DOHH2 (cell line): Measurements from ENCODE around the gene TUNAR.

Source experiments
- H3F3A ChIP-seq: fragments of 200-600 bp; sonication (generic), shearing (Covaris generic); 2 replicates; pipeline ENCODE4 v1.6.0; 2016; ENCODE audit warnings: antibody characterized with exemption, mild to moderate bottlenecking; ENCODE audit not compliant: control insufficient read depth, insufficient read depth
- H3K27ac ChIP-seq: fragments of 200-600 bp; sonication (generic); 2 replicates; pipeline ENCODE4 v1.5.1; 2014; ENCODE audit warnings: low read depth, mild to moderate bottlenecking, low read length, moderate library complexity
- H3K27me3 ChIP-seq: fragments of 200-600 bp; sonication (generic); 2 replicates; pipeline ENCODE4 v1.6.1; 2014; ENCODE audit warnings: mild to moderate bottlenecking, low read length, mixed read lengths; ENCODE audit not compliant: control insufficient read depth
- H3K36me3 ChIP-seq: fragments of 200-600 bp; sonication (generic); 2 replicates; pipeline ENCODE4 v1.6.1; 2014; ENCODE audit warnings: mild to moderate bottlenecking, low read length, moderate library complexity, mixed read lengths; ENCODE audit not compliant: control insufficient read depth
- H3K4me1 ChIP-seq: fragments of 200-600 bp; sonication (generic); 2 replicates; pipeline ENCODE4 v1.6.1; 2014; ENCODE audit warnings: mild to moderate bottlenecking, low read length, mixed read lengths; ENCODE audit not compliant: control insufficient read depth
- H3K4me2 ChIP-seq: fragments of 200-600 bp; sonication (generic); 2 replicates; pipeline ENCODE4 v1.6.0; 2014; ENCODE audit warnings: mild to moderate bottlenecking, low read length, moderate library complexity
- H3K4me3 ChIP-seq: fragments of 200-600 bp; sonication (generic); 2 replicates; pipeline ENCODE4 v1.5.1; 2014; ENCODE audit warnings: mild to moderate bottlenecking, low read length, mixed read lengths
- H3K79me2 ChIP-seq: fragments of 200-600 bp; sonication (generic); 2 replicates; pipeline ENCODE4 v1.6.1; 2014; ENCODE audit warnings: mild to moderate bottlenecking, low read length, mixed read lengths; ENCODE audit not compliant: control insufficient read depth
- H3K9me2 ChIP-seq: fragments of 200-600 bp; sonication (generic); replicated peaks from 2 replicates; pipeline ENCODE4 v1.6.1; 2014; ENCODE audit warnings: mild to moderate bottlenecking, low read length, mixed read lengths; ENCODE audit not compliant: control insufficient read depth
- H3K9me3 ChIP-seq: fragments of 200-600 bp; sonication (generic); 2 replicates; pipeline ENCODE4 v1.6.1; 2014; ENCODE audit warnings: antibody characterized with exemption, low read length, mixed read lengths; ENCODE audit not compliant: control insufficient read depth, insufficient read depth
- H4K20me1 ChIP-seq: fragments of 200-600 bp; sonication (generic); 2 replicates; pipeline ENCODE4 v1.6.0; 2014; ENCODE audit warnings: low read depth, mild to moderate bottlenecking, antibody characterized with exemption, low read length, moderate library complexity; ENCODE audit not compliant: control insufficient read depth, insufficient read depth
- CTCF ChIP-seq: fragments of 200-600 bp; sonication (generic); IDR thresholded peaks from one replicate; pipeline ENCODE4 v1.5.1; 2014; ENCODE audit warnings: antibody characterized with exemption, mild to moderate bottlenecking, low read depth, low read length; ENCODE audit not compliant: poor library complexity, severe bottlenecking
- EZH2phosphoT487 ChIP-seq: fragments of 200-600 bp; sonication (generic); IDR thresholded peaks from 2 replicates; pipeline ENCODE4 v1.6.1; 2017; ENCODE audit warnings: borderline replicate concordance, mild to moderate bottlenecking, antibody characterized with exemption, low read length, moderate library complexity, mixed read lengths

TUNAR gene

GRCh38 chr14:95885278-95885677 lies 8.6 kb downstream of the TUNAR start:
- Histone ChIP-seq H3K9me2 (no peaks in the 10 kb centered on the region), H3K27ac (no peak overlapping the region), H3K4me1 (peaks cover 38% of the 10 kb centered on the region), H3K27me3 (peaks cover 12% of the 10 kb centered on the region), H4K20me1 (no peaks in the 10 kb centered on the region), H3K36me3 (no peaks in the 10 kb centered on the region), H3K79me2 (no peaks in the 10 kb centered on the region), H3K9me3 (no peaks in the 10 kb centered on the region), H3K4me2 (no peak overlapping the region), H3F3A (no peaks in the 10 kb centered on the region), H3K4me3 (no peak overlapping the region)
- TF ChIP-seq CTCF: no peak
- no peak for TF ChIP-seq EZH2phosphoT487

DNA sequence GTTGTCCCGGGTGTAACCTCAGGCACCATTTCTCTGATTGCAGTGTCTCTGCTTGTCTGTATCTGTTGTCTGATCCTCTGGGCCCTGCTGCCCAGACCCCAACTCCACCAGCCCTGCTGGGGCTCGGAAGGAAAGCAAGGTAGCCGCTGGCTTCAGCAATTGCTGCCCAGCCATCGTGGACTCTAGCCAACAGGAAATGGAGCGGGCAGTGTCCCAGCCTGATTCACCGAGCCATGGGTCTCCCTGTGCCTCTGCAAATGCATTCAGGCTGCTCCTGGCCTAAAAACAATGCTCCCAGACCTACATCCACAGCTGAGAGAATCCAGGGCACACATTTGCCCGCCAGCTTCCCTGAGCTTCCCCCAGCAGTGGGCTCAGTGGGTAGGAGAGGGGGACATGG lies 9.2 kb downstream of the TUNAR start:
- H3K36me3 ChIP-seq: no peaks in the 10 kb centered on the region
- H3K4me3 ChIP-seq: no peak overlapping the region
- no peaks in the 10 kb centered on the region for H3K9me3 ChIP-seq
- H3F3A ChIP-seq: no peaks in the 10 kb centered on the region
- no peak for TF ChIP-seq CTCF
- H4K20me1 ChIP-seq: no peaks in the 10 kb centered on the region
- peaks cover 7% of the 10 kb centered on the region for H3K27me3 ChIP-seq
- H3K4me1 ChIP-seq: peaks cover 41% of the 10 kb centered on the region
- H3K27ac ChIP-seq: no peak overlapping the region
- H3K4me2 ChIP-seq: no peak overlapping the region
- no peaks in the 10 kb centered on the region for H3K79me2 ChIP-seq
- H3K9me2 ChIP-seq: no peaks in the 10 kb centered on the region

- Histone ChIP-seq H3K9me3 (no peaks in the 10 kb centered on the region), H3K4me1 (peaks cover 41% of the 10 kb centered on the region), H3K79me2 (no peaks in the 10 kb centered on the region), H3K4me2 (no peak overlapping the region), H3K27me3 (peaks cover under 1% of the 10 kb centered on the region; the same call in 1 of the 2 replicates), H3K9me2 (no peaks in the 10 kb centered on the region), H3K27ac (no peak overlapping the region), H3K4me3 (no peak overlapping the region), H4K20me1 (no peaks in the 10 kb centered on the region), H3F3A (no peaks in the 10 kb centered on the region), H3K36me3 (no peaks in the 10 kb centered on the region)
- no peak for TF ChIP-seq CTCF
- no peak for TF ChIP-seq EZH2phosphoT487
Observed at GRCh38 chr14:95886366-95887056, 9.9 kb downstream of the TUNAR start.
